DMS 273 treated with DMSO at 0.1 percent for 48 hours (cell line): ENCODE data around the gene KCNC4.

ENCODE experiments used
- DNase-seq: peaks from one replicate; lab custom pipeline; 2025; lab: John Stamatoyannopoulos, UW

Gene KCNC4

DNA sequence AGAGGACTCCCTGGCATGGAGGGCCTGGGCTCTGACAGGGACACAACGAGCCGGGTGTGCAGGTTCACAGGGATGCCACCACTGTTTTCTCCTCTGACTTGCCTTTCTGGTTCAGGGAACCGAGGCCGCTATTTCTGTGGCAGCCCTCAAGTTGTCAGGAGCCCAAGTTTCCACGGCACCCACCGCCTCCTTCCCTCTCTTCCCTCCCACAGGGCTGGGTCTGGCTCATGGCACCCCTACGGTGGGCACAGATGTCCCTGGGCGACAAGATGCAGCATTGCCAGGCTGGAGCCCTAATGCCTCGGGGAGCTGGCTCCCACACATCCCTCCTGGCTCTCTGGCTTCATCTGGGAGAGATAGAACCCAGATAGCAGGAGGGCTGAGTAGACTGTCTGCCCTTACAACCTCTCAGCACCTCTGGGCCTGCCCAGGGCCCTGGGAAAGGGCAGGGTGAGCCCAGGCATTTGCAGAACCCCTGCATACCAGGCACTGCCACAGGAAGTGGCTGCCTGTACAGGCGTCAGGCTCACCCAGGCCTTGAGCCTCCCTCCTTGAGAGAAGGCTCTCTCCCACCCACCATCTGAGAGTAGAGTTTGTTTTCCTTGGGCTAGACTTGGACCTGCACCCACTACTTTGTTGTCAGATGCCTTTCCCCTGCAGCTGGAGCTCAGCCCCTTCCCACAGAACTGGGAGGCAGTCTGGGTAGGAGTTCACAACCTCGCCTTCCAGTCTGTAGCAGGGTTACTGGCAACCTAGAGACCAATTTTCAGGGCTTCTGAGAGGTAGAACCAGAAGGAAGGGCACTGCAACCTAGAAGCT lies 20.5 kb downstream of the KCNC4 start:
- no peak for DNase-seq

DNA sequence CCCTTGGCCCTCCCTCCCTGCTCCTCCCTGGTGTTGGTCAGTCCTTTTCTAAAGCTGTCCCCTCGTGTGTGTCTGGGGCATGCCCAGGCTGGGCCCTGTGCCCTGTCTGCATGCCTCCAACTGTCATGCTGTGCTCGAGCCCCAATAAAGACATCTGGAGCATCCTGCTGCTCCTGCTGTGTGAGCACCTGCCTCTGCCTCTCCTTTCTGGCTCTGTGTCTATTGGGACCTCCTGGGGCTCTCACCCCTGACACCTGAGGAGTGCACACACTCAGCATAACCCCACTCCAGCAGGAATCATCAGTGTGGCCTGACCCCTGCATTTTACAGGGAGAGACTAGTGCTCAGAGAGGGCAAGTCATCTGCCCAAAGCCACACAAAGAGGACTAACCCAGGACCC lies 23.7 kb downstream of the KCNC4 start:
- DNase-seq = peak; percentile 73

GRCh38 chr1:110234691-110235090 lies 24.6 kb downstream of the KCNC4 start:
- DNase-seq = no peak

- peak; percentile 38 for DNase-seq
Measured at GRCh38 chr1:110235181-110235833, 25.2 kb downstream of the KCNC4 start.

- DNase-seq = no peak
Measured at GRCh38 chr1:110235834-110236682, 25.9 kb downstream of the KCNC4 start.

- DNase-seq = no peak
Measured at GRCh38 chr1:110237386-110238152, 27.5 kb downstream of the KCNC4 start.

DNA sequence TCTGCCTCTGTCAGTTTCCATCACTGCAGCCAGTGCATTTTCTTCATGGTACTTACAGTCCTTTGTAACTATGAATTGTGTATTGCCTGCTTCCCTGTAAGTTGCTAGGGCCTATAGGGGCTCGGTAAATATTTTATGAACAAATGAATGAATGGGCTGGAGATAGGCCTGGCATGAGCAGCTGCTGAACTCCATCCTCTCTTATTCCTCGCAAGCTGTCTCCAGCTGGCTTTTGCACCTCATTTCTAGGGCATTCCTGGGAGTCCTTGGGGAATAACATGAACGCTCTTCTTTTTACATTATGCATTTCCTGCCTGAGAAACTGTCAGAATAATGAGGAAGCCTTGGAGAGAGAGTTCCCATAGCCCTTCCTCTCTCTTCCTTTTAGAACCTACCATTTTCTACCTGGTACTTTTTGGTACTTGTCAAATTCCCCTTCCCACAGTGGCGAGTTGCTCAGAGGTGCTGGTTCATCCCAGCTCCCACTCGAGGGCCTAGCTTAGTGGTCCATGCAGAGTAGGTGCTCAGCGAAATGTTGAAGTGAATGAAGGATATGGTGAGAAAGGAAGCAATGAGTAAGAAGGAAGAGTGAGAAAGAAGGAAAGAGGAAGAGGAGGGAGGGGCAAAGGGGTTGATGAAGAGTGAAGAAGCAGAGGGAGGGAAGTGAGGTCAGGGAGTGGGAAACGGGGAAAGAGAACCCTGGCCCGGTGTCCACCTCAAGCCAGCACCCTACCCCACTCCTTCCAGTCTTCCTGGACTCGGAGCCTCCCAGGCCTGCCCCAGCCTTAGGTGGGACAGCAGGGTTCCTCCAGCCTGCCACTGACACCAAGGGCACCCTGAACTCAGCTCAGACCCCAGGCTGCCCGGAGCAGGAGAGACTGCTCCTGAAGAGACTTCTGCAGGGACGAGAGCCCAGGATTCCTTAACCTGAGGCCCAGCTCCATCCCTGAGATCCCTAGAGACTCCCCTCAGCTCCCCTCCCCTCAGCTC lies 29.6 kb downstream of the KCNC4 start:
- no peak for DNase-seq

DNA sequence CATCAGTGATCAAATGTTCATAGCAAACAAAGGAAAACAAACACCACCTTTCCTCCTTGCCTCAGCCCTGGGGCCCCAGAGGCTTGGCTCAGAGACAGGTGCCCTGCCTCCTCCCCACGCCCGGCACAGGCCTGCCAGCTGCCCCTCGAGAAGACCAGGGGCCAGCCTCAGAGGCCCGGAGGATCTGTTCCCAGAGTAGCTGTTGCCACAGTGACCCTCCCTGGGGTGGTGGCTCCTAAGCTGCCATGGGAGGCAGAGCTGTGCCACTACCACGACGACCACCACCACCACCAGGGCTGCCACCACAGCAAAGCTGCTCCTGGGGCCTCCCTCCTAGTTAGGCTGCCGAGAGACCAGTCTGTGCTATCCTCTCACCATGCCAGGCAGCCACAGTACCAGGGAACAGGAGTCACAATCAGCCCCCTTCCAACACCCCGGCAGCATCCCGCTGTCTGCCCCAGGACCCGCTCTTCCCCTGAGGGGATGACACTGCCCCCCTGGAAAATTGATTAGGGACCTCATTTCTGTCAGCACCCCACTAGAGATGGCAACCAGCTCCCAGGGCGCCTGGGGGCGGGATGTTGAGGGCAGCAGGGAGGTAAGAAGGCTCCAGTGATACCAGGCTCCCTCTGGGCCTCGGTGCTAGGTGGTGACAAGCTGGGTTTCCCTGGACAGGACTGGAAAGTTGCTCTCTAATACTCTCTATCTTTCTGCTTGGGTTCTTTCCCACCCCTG lies 30.5 kb downstream of the KCNC4 start:
- no peak for DNase-seq

- DNase-seq = no peak
Measured at GRCh38 chr1:110241516-110241915, 31.4 kb downstream of the KCNC4 start.

GRCh38 chr1:110242062-110242461 lies 31.9 kb downstream of the KCNC4 start:
- DNase-seq = peak; percentile 31

GRCh38 chr1:110242731-110243130 lies 32.6 kb downstream of the KCNC4 start:
- no peak for DNase-seq

GRCh38 chr1:110243146-110243545 lies 33.0 kb downstream of the KCNC4 start:
- DNase-seq = no peak

DNA sequence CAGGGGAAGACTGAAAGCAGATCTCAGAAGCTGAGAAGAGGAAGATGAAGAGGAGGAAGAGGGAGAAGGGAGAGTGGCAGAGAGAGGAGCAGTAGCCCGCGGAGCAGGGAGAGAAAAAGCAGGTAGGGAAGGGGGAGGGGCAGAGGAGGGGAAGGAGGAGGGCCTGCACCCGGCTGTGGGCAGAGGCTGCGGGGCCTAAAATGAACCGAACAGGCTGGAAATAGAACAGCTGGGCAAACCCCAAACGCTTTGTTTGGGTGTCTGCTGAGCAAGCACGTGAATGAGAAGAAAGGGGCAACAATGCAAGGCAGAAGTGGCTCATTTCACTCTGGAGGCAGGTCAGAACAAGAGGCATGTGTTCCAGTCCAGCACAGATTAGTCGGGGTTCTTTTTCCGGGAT lies 33.5 kb downstream of the KCNC4 start:
- no peak for DNase-seq

DNA sequence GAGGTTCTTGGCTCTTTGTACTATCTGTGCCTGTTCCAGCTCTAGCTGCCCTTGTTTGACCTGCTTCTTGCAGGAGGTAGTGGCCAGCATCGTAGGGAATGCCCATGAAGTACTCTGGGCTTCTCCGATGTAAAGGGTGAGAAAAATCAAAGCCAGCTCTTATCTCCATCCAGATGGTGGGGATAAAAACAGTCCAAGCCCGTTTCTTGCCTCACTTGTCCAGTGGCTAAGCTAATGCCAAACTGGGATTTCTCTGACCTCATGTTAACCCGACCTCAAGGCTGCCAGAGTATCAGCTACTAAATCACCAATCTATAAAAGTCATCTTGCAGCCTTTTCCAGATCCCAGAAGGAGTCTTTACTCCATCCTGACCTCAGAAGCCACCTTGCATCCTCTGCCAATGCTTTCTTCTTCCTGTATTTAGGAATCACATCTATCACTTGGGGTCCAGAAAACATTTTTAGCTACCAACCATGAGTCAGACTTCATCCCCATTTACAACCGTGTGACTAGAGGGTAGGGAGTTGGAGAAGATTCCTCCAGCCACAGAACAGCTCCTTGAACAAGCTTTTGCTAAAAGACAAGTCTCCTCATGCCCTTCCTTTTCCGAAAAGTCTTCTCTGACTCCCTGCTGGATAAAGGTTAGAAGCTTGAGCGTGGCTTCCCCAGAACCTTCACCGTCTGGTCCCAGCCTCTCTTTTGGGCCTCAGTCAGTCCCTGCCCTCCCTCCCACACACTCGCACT lies 35.9 kb downstream of the KCNC4 start:
- DNase-seq = no peak

DNA sequence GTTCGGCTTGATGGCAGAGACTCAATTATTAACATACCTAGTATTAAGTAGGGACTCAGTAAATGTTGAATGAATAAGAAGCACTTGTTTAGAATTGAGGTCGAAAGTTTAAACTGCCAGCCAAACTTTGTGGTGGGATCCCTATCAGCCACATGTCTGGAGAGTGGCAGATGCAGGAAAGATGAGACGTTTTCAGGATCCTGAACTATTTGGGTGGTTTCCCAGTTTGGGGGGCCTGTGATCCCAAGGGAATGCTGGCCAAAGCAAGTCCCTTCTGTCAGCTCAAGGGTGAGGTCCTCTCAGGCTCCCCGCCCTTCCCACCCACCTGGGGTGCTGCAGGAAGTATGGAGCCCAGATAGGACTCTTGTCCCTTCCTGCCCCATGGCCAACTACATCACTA lies 38.6 kb downstream of the KCNC4 start:
- peak; percentile 56 for DNase-seq

- peak; percentile 58 for DNase-seq
Measured at GRCh38 chr1:110249256-110249655, 39.1 kb downstream of the KCNC4 start.

DNA sequence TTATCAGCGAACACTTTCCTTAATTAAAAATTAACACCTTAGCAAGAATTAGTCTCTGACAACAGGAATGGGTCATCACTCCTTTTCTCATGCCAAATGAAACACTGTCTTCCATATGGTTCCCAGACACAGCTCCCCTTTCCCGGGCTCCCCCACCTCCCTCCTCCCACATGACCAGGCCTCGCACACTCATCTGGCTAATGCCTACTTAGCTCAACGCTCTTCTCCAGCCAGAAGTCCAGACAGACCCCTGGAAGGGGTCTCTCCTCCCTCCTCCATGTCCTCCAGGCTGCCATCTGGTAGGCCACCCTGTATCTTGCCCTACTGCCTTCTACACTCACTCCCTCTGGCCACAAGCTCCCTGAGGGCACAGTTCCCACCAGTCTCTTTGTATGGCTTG lies 39.9 kb downstream of the KCNC4 start:
- no peak for DNase-seq

DNA sequence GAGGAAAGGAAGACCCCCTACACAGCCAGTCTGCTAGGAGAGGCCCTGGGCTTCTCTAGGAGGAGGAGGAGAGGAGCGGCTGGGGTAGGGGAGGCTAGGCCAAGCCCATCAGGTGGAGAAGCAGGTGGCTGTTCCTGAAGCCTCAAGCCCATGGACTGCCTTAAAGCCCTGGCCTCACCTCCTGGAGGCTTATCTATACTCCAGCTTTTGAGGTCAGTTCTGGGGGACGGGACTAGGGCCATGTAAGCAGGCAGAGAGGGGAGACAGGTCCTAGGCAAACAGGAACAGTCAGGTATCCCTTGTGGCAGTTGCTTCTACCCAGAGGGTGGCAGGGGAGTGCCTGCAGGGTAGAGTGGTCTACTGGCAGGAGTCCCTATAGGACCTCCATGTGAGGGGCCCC lies 40.6 kb downstream of the KCNC4 start:
- no peak for DNase-seq

DNA sequence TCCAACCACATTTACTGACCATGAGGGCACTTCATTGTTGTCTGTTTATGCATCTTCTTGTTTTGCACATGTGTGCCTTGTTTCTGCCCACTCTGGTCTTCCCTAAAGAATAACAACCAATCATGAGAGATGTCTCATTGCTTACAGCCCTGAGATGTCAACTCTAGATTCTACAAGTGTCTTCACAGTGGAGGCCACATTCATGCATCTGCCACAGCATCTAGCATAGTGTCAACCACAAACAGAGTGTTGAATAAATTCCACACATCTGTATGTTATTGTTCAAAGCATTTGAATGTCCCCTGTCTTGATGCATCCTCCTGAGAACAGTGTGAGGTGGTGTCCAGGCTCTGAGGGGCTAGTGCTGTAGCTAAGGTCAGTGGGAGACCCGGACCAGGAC lies 43.1 kb downstream of the KCNC4 start:
- DNase-seq = no peak
